Lower leg skin (tissue), 3 donors: ENCODE data around the gene DIP2C.

Experiments
- POLR2A ChIP-seq, 2 donors: fragments of 450-650 bp; IDR thresholded peaks; one replicate each; pipeline ENCODE4 v1.6.1; 2016 to 2017; ENCODE audit warnings: antibody characterized with exemption in 2 of 2, mild to moderate bottlenecking in 1 of 2, moderate library complexity in 1 of 2
- TF ChIP-seq, protein P1 (sequence below), 3 donors: fragments of 450-650 bp; IDR thresholded peaks; one replicate each; pipeline ENCODE4 v1.5.1; 2016; ENCODE audit warnings: antibody characterized with exemption in 3 of 3, mild to moderate bottlenecking in 3 of 3, moderate library complexity in 2 of 3

DNA sequence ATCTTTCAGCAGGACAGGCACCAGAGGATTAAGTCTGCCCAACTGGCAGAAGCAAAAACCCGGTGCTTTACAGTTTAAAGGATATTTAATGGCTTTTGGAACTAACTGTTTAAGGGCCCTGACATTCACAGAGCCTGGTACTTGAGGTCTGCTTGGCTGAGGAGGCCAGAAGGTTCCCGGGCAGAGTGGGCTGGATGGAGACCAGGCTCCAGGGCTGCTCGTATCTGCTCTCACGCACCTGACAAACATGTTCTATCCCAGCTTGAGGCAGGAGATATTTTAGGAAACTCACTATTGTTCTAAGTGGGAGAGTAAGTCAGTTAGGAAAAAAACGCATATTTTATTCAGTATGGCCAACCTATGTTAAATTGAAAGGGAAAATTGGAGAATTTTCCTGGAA, 410.8 kb downstream of the DIP2C start:
- no peak for TF ChIP-seq POLR2A (IDR thresholded peaks at IDR 0.05)
- TF ChIP-seq, protein P1, sequence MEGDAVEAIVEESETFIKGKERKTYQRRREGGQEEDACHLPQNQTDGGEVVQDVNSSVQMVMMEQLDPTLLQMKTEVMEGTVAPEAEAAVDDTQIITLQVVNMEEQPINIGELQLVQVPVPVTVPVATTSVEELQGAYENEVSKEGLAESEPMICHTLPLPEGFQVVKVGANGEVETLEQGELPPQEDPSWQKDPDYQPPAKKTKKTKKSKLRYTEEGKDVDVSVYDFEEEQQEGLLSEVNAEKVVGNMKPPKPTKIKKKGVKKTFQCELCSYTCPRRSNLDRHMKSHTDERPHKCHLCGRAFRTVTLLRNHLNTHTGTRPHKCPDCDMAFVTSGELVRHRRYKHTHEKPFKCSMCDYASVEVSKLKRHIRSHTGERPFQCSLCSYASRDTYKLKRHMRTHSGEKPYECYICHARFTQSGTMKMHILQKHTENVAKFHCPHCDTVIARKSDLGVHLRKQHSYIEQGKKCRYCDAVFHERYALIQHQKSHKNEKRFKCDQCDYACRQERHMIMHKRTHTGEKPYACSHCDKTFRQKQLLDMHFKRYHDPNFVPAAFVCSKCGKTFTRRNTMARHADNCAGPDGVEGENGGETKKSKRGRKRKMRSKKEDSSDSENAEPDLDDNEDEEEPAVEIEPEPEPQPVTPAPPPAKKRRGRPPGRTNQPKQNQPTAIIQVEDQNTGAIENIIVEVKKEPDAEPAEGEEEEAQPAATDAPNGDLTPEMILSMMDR (IDR thresholded peaks at IDR 0.05) = no peak
